Sigmoid colon (tissue), 4 donors: Measurements from ENCODE around the gene KRT16.

ENCODE experiments used
- EP300 ChIP-seq, 4 donors: sonication (generic); formaldehyde crosslinking; IDR thresholded peaks; one replicate each; pipeline ENCODE4 v1.6.1; 2017; ENCODE audit warnings: antibody characterized with exemption in 4 of 4
- POLR2A ChIP-seq, 2 donors: fragments of 450-650 bp; IDR thresholded peaks; one replicate each; pipeline ENCODE4 v1.6.1; 2016; ENCODE audit warnings: antibody characterized with exemption in 2 of 2, mild to moderate bottlenecking in 2 of 2, moderate library complexity in 2 of 2
- POLR2AphosphoS5 ChIP-seq, 4 donors: sonication (generic); formaldehyde crosslinking; IDR thresholded peaks; one replicate each; pipeline ENCODE4 v1.6.1; 2017; ENCODE audit warnings: antibody characterized with exemption in 4 of 4
- TF ChIP-seq, protein P1 (sequence below), 4 experiments: fragments of 450-650 bp in 3 of 4; fragments of 200-600 bp in 1 of 4; IDR thresholded peaks; one replicate each; pipeline ENCODE4 v1.5.1; 2016 to 2019; ENCODE audit warnings: antibody characterized with exemption in 4 of 4, mild to moderate bottlenecking in 3 of 4, moderate library complexity in 2 of 4

GRCh38 chr17:41657176-41657754 is 44.7 kb upstream of the KRT16 start:
- TF ChIP-seq, protein P1, sequence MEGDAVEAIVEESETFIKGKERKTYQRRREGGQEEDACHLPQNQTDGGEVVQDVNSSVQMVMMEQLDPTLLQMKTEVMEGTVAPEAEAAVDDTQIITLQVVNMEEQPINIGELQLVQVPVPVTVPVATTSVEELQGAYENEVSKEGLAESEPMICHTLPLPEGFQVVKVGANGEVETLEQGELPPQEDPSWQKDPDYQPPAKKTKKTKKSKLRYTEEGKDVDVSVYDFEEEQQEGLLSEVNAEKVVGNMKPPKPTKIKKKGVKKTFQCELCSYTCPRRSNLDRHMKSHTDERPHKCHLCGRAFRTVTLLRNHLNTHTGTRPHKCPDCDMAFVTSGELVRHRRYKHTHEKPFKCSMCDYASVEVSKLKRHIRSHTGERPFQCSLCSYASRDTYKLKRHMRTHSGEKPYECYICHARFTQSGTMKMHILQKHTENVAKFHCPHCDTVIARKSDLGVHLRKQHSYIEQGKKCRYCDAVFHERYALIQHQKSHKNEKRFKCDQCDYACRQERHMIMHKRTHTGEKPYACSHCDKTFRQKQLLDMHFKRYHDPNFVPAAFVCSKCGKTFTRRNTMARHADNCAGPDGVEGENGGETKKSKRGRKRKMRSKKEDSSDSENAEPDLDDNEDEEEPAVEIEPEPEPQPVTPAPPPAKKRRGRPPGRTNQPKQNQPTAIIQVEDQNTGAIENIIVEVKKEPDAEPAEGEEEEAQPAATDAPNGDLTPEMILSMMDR (IDR thresholded peaks at IDR 0.05): no peak
- no peak for TF ChIP-seq EP300 (IDR thresholded peaks at IDR 0.05)
- no peak for TF ChIP-seq POLR2A (IDR thresholded peaks at IDR 0.05)
- TF ChIP-seq POLR2AphosphoS5 (IDR thresholded peaks at IDR 0.05): no peak
